ENCODE results near the gene GPR78. TPM values are rescaled to one million over a fixed set of nuclear protein-coding genes. Genes with fewer than 3 reads are reported as not detected.

GPR78 gene
- total and polyA plus RNA-seq, 2 of the 4 experiments (the other 2 are of a cell fraction): under 0.01 to 0.10 TPM

DNA sequence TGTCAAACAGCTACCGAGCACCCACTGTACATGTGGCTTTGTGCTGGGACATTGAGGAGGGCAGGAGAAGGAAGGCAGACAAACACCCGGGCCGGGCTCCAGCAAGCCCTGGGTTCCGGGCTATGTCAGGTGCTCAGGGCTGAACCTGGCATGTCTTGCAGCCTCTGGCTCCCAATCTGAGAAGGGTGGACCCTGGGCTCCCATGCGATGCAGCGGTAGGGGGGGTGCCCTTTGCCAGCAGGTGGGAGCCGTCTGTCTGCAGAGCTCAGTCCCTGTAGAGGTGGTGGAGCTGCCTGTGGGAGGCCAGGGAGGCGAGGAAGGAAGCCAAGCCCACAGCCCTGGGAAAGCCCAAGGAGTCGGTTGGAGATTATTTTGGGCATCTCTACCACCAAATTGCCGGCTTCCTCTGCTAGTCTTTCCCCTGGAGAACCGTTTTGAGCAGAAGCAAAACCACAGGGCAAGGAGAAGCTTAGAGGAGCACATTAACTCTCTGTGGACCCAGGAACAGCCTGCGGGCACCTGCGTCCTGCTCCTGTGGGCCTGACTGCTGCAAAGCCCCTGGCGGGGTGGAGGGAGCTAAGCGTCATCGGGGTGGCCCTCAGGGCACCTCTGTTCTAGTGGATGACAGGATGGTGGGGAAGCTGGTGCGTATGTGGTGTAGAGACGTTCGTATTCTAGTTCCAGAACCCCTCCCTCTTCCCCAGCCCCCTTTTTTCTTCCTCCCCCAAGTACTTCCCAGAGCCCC, 22.7 kb downstream of the GPR78 start:
- Histone ChIP-seq H3K23ac (ENCODE audit: low read depth, low read length) (no peak overlapping the region), H3K27ac (ENCODE audit: insufficient read depth, low read length) (no peak overlapping the region), H3K4me1 (ENCODE audit: control insufficient read depth, insufficient read depth, low read length) (peaks cover 3% of the 10 kb centered on the region; the same call in 1 of the 2 replicates), H2AK9ac (replicated peaks; ENCODE audit: low read depth, low read length, poor library complexity) (no peak overlapping the region), H3K4me2 (ENCODE audit: low read depth, low read length) (no peak overlapping the region), H2BK15ac (ENCODE audit: low read depth, low read length) (no peak overlapping the region), H3K9me1 (ENCODE audit: insufficient read depth, low read length) (no peaks in the 10 kb centered on the region), H4K20me1 (ENCODE audit: insufficient read depth, low read length) (no peaks in the 10 kb centered on the region), H3K9me3 (ENCODE audit: control insufficient read depth, insufficient read depth, low read length) (no peaks in the 10 kb centered on the region), H2BK120ac (ENCODE audit: low read depth, low read length) (no peak overlapping the region), H3K56ac (ENCODE audit: extremely low read depth, insufficient read depth, low read length) (no peak overlapping the region), H3K79me1 (ENCODE audit: low read depth in 1 of 2, low read length in 2 of 2) (no peaks in the 10 kb centered on the region), H3K27me3 (ENCODE audit: control insufficient read depth, insufficient read depth, low read length) (no peaks in the 10 kb centered on the region; the same call in 1 of the 2 replicates), H3K18ac (ENCODE audit: low read depth, low read length) (no peak overlapping the region), H3K4me3 (ENCODE audit: insufficient read depth, low read depth, low read length) (no peak overlapping the region), H2BK5ac (ENCODE audit: low read depth, low read length, poor library complexity, severe bottlenecking) (no peak overlapping the region), H4K91ac (ENCODE audit: insufficient read depth, low read depth, low read length) (no peak overlapping the region), H2AK5ac (ENCODE audit: low read depth, low read length) (no peak overlapping the region), H2AFZ (replicated peaks; ENCODE audit: low read length, poor library complexity) (no peak overlapping the region), H3K4ac (ENCODE audit: low read depth, low read length) (no peak overlapping the region), H4K8ac (ENCODE audit: low read depth in 2 of 2, low read length in 2 of 2) (no peak overlapping the region), H4K5ac (ENCODE audit: low read depth, low read length) (no peak overlapping the region), H3K36me3 (ENCODE audit: control insufficient read depth, insufficient read depth, low read length) (peaks cover 56% of the 10 kb centered on the region; the same call in 1 of the 2 replicates), H3K14ac (replicated peaks; ENCODE audit: low read depth, low read length) (no peak overlapping the region), H3K9ac (ENCODE audit: low read depth, low read length) (no peak overlapping the region), H2BK20ac (ENCODE audit: low read depth, low read length) (no peak overlapping the region)
- WGBS, 2 experiments (ENCODE audit: extremely low coverage in 2 of 2, insufficient read length in 1 of 2): 80% methylated on average over 3 of the region's 19 CpGs; no CpG with 5 or more reads in 1 of the 2 experiments
- TF ChIP-seq MXI1 (IDR thresholded peaks at IDR 0.05; ENCODE audit: borderline replicate concordance, low read depth, low read length) (no peak), RAD21 (IDR thresholded peaks at IDR 0.05; ENCODE audit: low read length) (no peak), BHLHE40 (IDR thresholded peaks at IDR 0.05; ENCODE audit: low read depth, low read length) (no peak), NFE2L2 (IDR thresholded peaks at IDR 0.05; ENCODE audit: low read depth, low read length) (no peak), MAZ (IDR thresholded peaks at IDR 0.05; ENCODE audit: borderline replicate concordance, low read depth, low read length) (no peak), SMC3 (IDR thresholded peaks at IDR 0.05; ENCODE audit: low read depth, low read length) (no peak), MAFK (IDR thresholded peaks at IDR 0.05; ENCODE audit: low read depth, low read length) (no peak), FOS (IDR thresholded peaks at IDR 0.05; ENCODE audit: low read depth, low read length) (no peak), RFX5 (IDR thresholded peaks at IDR 0.05; ENCODE audit: low read depth, low read length) (no peak), POLR2A (IDR thresholded peaks at IDR 0.05; ENCODE audit: low read depth, low read length) (no peak), RCOR1 (IDR thresholded peaks at IDR 0.05; ENCODE audit: insufficient replicate concordance, low read length) (no peak), CHD1 (IDR thresholded peaks at IDR 0.05; ENCODE audit: low read depth, low read length) (no peak), CEBPB (IDR thresholded peaks at IDR 0.05; ENCODE audit: low read depth, low read length) (no peak)
- TF ChIP-seq, protein P1, sequence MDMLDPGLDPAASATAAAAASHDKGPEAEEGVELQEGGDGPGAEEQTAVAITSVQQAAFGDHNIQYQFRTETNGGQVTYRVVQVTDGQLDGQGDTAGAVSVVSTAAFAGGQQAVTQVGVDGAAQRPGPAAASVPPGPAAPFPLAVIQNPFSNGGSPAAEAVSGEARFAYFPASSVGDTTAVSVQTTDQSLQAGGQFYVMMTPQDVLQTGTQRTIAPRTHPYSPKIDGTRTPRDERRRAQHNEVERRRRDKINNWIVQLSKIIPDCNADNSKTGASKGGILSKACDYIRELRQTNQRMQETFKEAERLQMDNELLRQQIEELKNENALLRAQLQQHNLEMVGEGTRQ (IDR thresholded peaks at IDR 0.05; ENCODE audit: low read depth, low read length): no peak
- TF ChIP-seq, protein P2, sequence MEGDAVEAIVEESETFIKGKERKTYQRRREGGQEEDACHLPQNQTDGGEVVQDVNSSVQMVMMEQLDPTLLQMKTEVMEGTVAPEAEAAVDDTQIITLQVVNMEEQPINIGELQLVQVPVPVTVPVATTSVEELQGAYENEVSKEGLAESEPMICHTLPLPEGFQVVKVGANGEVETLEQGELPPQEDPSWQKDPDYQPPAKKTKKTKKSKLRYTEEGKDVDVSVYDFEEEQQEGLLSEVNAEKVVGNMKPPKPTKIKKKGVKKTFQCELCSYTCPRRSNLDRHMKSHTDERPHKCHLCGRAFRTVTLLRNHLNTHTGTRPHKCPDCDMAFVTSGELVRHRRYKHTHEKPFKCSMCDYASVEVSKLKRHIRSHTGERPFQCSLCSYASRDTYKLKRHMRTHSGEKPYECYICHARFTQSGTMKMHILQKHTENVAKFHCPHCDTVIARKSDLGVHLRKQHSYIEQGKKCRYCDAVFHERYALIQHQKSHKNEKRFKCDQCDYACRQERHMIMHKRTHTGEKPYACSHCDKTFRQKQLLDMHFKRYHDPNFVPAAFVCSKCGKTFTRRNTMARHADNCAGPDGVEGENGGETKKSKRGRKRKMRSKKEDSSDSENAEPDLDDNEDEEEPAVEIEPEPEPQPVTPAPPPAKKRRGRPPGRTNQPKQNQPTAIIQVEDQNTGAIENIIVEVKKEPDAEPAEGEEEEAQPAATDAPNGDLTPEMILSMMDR (conservative IDR thresholded peaks at IDR 0.05; ENCODE audit: low read depth, low read length): no peak
- TF ChIP-seq, protein P3, sequence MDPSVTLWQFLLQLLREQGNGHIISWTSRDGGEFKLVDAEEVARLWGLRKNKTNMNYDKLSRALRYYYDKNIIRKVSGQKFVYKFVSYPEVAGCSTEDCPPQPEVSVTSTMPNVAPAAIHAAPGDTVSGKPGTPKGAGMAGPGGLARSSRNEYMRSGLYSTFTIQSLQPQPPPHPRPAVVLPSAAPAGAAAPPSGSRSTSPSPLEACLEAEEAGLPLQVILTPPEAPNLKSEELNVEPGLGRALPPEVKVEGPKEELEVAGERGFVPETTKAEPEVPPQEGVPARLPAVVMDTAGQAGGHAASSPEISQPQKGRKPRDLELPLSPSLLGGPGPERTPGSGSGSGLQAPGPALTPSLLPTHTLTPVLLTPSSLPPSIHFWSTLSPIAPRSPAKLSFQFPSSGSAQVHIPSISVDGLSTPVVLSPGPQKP (IDR thresholded peaks at IDR 0.05; ENCODE audit: borderline replicate concordance, low read depth, low read length): no peak
- no peak for DNase-seq
- CTCF ChIA-PET: no interaction called here
- POLR2A ChIA-PET (ENCODE audit: unreplicated experiment): no interaction called here
- no peak for ATAC-seq (ENCODE audit: low read depth)
- BruUV-seq (replicated peaks): no TSS peak
- dilution Hi-C loops (cut with HindIII; ENCODE audit: low sequenced_read_pairs, unreplicated experiment) (no loop called here), intact Hi-C loops (cut with micrococcal nuclease) (no loop called here), in situ Hi-C loops (cut with MboI; ENCODE audit: low sequenced_read_pairs) (loop anchor here (25.0 kb wide), 1 partner anchor 391 kb away; no protein-coding TSS in a partner anchor)

Measured in IMR-90 (cell line).